ENCODE data around the gene MKRN1.
"Not testable (repeated sequence)": the region's sequence is repeated elsewhere in the genome, so short reads cannot be mapped to it uniquely, and the experiment has no call there.

The MKRN1 gene

DNA sequence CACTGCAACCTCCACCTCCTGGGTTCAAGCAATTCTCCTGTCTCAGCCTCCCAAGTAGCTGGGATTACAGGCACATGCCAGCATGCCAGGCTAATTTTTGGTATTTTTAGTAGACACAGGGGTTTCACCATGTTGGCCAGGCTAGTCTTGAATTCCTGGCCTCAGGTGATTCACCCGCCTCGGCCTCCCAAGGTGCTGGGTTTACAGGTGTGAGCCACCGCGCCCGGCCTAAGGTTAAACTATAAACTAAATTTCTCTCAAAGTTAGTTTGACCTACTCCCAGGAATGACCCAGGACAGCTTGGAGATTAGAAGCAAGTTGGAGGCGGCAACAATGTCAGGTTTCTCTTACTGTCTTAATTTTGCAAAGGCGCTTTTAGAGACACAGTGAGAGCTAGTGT lies 18.5 kb upstream of the MKRN1 start:
- H3K36me3 Mint-ChIP-seq (ENCODE audit: low read depth); H3K4me1 Mint-ChIP-seq; ATAC-seq; DNase-seq; H3K27me3 Mint-ChIP-seq; H3K4me3 Mint-ChIP-seq; H3K27ac Mint-ChIP-seq; H3K9me3 Mint-ChIP-seq: not testable (repeated sequence)

DNA sequence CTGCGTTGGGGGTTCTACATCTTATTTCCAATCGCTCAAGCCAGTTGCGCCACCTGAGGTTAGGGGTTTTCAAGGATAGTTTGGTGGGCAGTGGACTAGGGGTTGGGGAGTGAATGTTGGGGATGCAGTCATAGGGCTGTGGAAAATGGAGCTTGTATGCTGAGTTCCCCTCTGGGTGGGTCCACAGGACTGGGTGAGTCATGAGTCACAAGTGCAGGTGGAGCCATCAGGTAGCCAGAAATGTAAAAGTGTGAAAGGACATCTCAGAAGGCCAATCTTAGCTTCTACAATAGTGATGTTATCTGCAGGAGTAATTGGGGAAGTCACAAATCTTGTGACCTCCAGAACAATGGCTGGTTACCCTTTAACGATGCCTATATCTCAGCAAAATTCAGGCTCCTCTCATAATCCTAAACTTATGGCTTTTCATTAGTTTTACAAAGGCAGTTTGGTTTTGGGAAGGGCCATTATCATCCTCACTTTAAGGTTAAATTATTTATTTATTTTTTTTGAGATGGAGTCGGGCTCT lies 18.0 kb upstream of the MKRN1 start:
- H3K4me3 Mint-ChIP-seq, result no peak overlapping the region
- H3K4me1 Mint-ChIP-seq, result no peaks in the 10 kb centered on the region
- ATAC-seq (no peak), DNase-seq (no peak)
- no peak overlapping the region for H3K27ac Mint-ChIP-seq
- H3K27me3 Mint-ChIP-seq, result no peaks in the 10 kb centered on the region
- H3K9me3 Mint-ChIP-seq, result no peaks in the 10 kb centered on the region
- H3K36me3 Mint-ChIP-seq (ENCODE audit: low read depth), result no peaks in the 10 kb centered on the region

DNA sequence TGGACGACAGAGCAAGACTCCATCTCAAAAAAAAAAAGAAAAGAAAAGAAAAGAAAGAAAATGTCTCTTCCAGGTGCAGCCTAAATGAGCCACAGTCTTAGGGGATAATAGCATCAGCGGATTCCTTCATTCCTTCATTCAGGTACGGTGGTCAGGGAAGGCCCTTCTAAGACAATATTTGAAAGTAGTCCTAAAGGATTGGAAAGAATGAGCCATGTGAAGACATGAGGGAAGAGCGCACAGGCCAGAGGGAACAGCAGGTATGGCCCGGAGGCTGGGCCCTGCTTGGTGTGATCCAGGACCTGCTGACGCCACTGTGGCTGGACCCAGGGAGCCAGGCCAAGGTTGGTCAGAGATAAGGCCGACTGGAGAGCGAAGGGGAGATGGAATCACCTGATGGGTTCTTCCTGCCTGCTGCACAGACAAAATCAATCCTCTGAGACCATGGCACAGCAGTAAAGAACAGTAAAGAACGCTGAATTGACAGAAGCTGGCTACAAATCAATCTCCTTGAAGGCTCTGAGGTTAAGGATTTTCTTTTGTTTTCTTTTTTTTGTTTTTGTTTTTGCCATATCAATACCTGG lies 16.3 kb upstream of the MKRN1 start:
- Mint-ChIP-seq H3K4me1 (no peaks in the 10 kb centered on the region), H3K36me3 (ENCODE audit: low read depth) (no peaks in the 10 kb centered on the region), H3K4me3 (no peak overlapping the region), H3K27me3 (no peaks in the 10 kb centered on the region), H3K9me3 (no peaks in the 10 kb centered on the region), H3K27ac (no peak overlapping the region)
- no peak for ATAC-seq
- DNase-seq, result no peak

DNA sequence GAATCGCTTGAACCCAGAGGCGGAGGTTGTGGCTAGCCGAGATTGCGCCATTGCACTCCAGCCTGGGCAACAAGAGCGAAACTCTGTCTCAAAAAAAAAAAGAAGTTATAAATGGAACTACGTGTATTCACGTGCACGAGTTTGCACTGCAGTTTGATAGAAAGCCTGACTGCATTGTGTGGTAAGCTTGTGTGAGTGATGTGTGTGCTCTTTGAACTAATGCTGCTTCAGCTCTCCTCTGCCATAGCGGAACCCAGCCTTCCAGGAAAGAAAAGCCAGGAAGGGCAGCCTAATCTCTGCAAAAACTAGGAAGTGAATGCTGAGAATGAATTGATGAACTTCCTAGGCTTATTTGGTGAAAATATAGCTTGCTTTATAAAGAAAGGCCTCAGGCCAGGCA lies 15.6 kb upstream of the MKRN1 start:
- no peaks in the 10 kb centered on the region for H3K27me3 Mint-ChIP-seq
- H3K27ac Mint-ChIP-seq, result no peak overlapping the region
- no peak for DNase-seq
- no peak for ATAC-seq
- no peaks in the 10 kb centered on the region for H3K9me3 Mint-ChIP-seq
- H3K4me3 Mint-ChIP-seq, result no peak overlapping the region
- no peaks in the 10 kb centered on the region for H3K36me3 Mint-ChIP-seq (ENCODE audit: low read depth)
- no peaks in the 10 kb centered on the region for H3K4me1 Mint-ChIP-seq

GRCh38 chr7:140489026-140489359 lies 9.7 kb upstream of the MKRN1 start:
- Mint-ChIP-seq H3K9me3 (no peaks in the 10 kb centered on the region), H3K27ac (no peak overlapping the region), H3K27me3 (no peaks in the 10 kb centered on the region), H3K4me3 (no peak overlapping the region), H3K4me1 (no peaks in the 10 kb centered on the region), H3K36me3 (ENCODE audit: low read depth) (no peaks in the 10 kb centered on the region)
- DNase-seq (no peak), ATAC-seq (no peak)

- Mint-ChIP-seq H3K27ac (no peak overlapping the region), H3K4me3 (no peak overlapping the region), H3K27me3 (no peaks in the 10 kb centered on the region), H3K9me3 (no peaks in the 10 kb centered on the region), H3K36me3 (ENCODE audit: low read depth) (no peaks in the 10 kb centered on the region), H3K4me1 (no peaks in the 10 kb centered on the region)
- ATAC-seq, result no peak
- DNase-seq, result no peak
Observed at GRCh38 chr7:140485500-140486265, 6.4 kb upstream of the MKRN1 start.

GRCh38 chr7:140484951-140485499 lies 5.7 kb upstream of the MKRN1 start:
- Mint-ChIP-seq H3K27ac (no peak overlapping the region), H3K36me3 (ENCODE audit: low read depth) (no peaks in the 10 kb centered on the region), H3K4me3 (no peak overlapping the region), H3K9me3 (no peaks in the 10 kb centered on the region), H3K4me1 (no peaks in the 10 kb centered on the region), H3K27me3 (no peaks in the 10 kb centered on the region)
- ATAC-seq (no peak), DNase-seq (no peak)

GRCh38 chr7:140484479-140484878 lies 5.2 kb upstream of the MKRN1 start:
- H3K4me1 Mint-ChIP-seq, result no peaks in the 10 kb centered on the region
- H3K36me3 Mint-ChIP-seq (ENCODE audit: low read depth), result no peaks in the 10 kb centered on the region
- ATAC-seq, result no peak
- DNase-seq, result no peak
- no peaks in the 10 kb centered on the region for H3K27me3 Mint-ChIP-seq
- H3K9me3 Mint-ChIP-seq, result no peaks in the 10 kb centered on the region
- no peak overlapping the region for H3K27ac Mint-ChIP-seq
- no peak overlapping the region for H3K4me3 Mint-ChIP-seq

DNA sequence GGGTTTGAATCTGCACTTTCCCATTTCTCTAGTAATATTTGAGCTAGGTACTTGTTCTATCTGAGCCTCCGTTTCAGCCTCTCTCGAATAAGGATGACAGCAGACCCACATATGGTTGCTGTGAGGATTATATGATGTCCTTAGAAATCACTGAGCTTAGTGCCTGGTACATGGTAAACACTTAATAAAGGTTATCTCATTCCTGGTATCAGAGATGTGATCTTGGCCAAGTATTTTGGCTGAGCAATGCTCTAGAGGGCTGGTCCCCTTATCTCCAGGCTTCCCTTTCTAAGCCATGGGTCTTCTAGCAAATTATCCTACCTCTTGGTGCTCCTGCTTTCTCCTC lies 407 bp upstream of the MKRN1 start:
- Mint-ChIP-seq H3K36me3 (ENCODE audit: low read depth) (no peaks in the 10 kb centered on the region), H3K4me3 (peak overlapping the region; percentile 94), H3K9me3 (no peaks in the 10 kb centered on the region), H3K27me3 (no peaks in the 10 kb centered on the region), H3K4me1 (peaks cover 31% of the 10 kb centered on the region), H3K27ac (peak overlapping the region; percentile 93)
- ATAC-seq (no peak), DNase-seq (no peak)

GRCh38 chr7:140478246-140479061 lies 851 bp downstream of the MKRN1 start:
- Mint-ChIP-seq H3K9me3 (no peaks in the 10 kb centered on the region), H3K27me3 (no peaks in the 10 kb centered on the region), H3K4me1 (peaks cover 31% of the 10 kb centered on the region), H3K36me3 (ENCODE audit: low read depth) (no peaks in the 10 kb centered on the region), H3K4me3 (peak overlapping the region; percentile 87), H3K27ac (peak overlapping the region; percentile 85)
- DNase-seq, result peak; percentile 42
- peak; percentile 15 for ATAC-seq

GRCh38 chr7:140476698-140477261 lies 2.5 kb downstream of the MKRN1 start:
- ATAC-seq (no peak), DNase-seq (no peak)
- peak overlapping the region; percentile 87 for H3K4me3 Mint-ChIP-seq
- H3K36me3 Mint-ChIP-seq (ENCODE audit: low read depth), result peaks cover under 1% of the 10 kb centered on the region
- no peaks in the 10 kb centered on the region for H3K9me3 Mint-ChIP-seq
- peak overlapping the region; percentile 73 for H3K27ac Mint-ChIP-seq
- peaks cover 35% of the 10 kb centered on the region for H3K4me1 Mint-ChIP-seq
- no peaks in the 10 kb centered on the region for H3K27me3 Mint-ChIP-seq

- Mint-ChIP-seq H3K27ac (no peak overlapping the region), H3K36me3 (ENCODE audit: low read depth) (peaks cover 4% of the 10 kb centered on the region), H3K27me3 (no peaks in the 10 kb centered on the region), H3K4me1 (peaks cover 36% of the 10 kb centered on the region), H3K9me3 (no peaks in the 10 kb centered on the region), H3K4me3 (no peak overlapping the region)
- ATAC-seq, result no peak
- peak; percentile 38 for DNase-seq
Observed at GRCh38 chr7:140475747-140476333, 3.5 kb downstream of the MKRN1 start.

DNA sequence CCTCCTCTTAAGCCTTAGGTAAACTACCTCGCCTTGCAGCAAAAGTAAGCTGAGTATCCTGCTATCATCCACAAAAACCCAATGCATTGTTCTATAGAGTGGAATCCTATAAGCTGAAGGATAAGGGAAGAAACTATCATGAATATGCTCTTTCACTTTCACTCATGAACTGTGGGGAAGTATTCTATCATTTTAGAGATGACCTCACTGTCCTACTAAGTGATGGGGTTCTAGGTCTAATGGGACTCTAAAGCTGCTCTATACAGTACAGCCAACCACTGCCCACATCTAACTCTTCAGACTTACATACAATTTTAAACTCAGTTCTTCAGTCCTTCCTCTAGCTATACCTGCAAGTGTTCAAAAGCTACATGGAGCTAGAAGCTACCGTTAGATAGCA lies 16.2 kb downstream of the MKRN1 start:
- no peak overlapping the region for H3K27ac Mint-ChIP-seq
- DNase-seq (no peak), ATAC-seq (peak; percentile 71)
- no peaks in the 10 kb centered on the region for H3K27me3 Mint-ChIP-seq
- peaks cover 8% of the 10 kb centered on the region for H3K4me1 Mint-ChIP-seq
- peaks cover 22% of the 10 kb centered on the region for H3K36me3 Mint-ChIP-seq (ENCODE audit: low read depth)
- H3K9me3 Mint-ChIP-seq, result no peaks in the 10 kb centered on the region
- no peak overlapping the region for H3K4me3 Mint-ChIP-seq

GRCh38 chr7:140458916-140459315 lies 20.4 kb downstream of the MKRN1 start:
- H3K36me3 Mint-ChIP-seq (ENCODE audit: low read depth), result peaks cover 44% of the 10 kb centered on the region
- no peaks in the 10 kb centered on the region for H3K9me3 Mint-ChIP-seq
- H3K27me3 Mint-ChIP-seq, result no peaks in the 10 kb centered on the region
- peak overlapping the region; percentile 19 for H3K27ac Mint-ChIP-seq
- no peak overlapping the region for H3K4me3 Mint-ChIP-seq
- H3K4me1 Mint-ChIP-seq, result peaks cover 23% of the 10 kb centered on the region
- DNase-seq (no peak), ATAC-seq (no peak)

All from activated naive CD8-positive, alpha-beta T cell treated with anti-CD3 and anti-CD28 coated beads, Interleukin-2, amount 50 U/mL, for 24 hours (primary cell).